ENCODE measurements around the gene RABGAP1L. TPM values are rescaled to one million over a fixed set of nuclear protein-coding genes. Genes with fewer than 3 reads are reported as not detected.
A peak's percentile ranks its signal among the peaks of the same experiment; 100 is the strongest.
"Not testable (repeated sequence)": the region's sequence is repeated elsewhere in the genome, so short reads cannot be mapped to it uniquely, and the experiment has no call there.

RABGAP1L gene
- total RNA-seq, 1 donor from 2014 or later, result 69.2 TPM

GRCh38 chr1:174497478-174497877 is 338.2 kb downstream of the RABGAP1L start:
- TF ChIP-seq CTCF (IDR thresholded peaks at IDR 0.05; ENCODE audit: borderline replicate concordance), result no peak
- no peak overlapping the region for H3K4me3 ChIP-seq
- no peaks in the 10 kb centered on the region for H3K9me3 ChIP-seq (replicated peaks)
- peak overlapping the region; percentile 13 for H3K27ac ChIP-seq (replicated peaks)
- intact Hi-C loops (cut with micrococcal nuclease), result no loop called here
- no peak for DNase-seq
- no peaks in the 10 kb centered on the region for H3K27me3 ChIP-seq (ENCODE audit: low read depth)
- H3K4me1 ChIP-seq, result peaks cover 16% of the 10 kb centered on the region
- no peaks in the 10 kb centered on the region for H3K36me3 ChIP-seq

DNA sequence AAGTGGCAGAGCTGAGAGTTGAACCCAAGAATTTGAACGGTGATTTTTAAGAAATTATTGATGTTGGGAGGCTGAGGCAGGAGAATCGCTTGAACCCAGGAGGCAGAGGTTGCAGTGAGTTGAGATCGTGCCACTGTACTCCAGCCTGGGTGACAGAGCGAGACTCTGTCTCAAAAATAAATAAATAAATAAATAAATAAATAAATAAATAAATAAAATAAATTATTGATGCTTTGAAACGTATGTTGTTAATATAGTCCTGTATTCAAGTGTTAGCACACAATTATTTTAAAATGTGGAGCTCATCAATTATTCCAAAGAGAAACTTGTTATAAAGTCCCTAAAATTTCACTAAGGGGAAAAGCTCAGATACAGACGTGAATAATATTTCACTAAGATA is 357.4 kb downstream of the RABGAP1L start:
- intact Hi-C loops (cut with micrococcal nuclease); DNase-seq; H3K9me3 ChIP-seq (replicated peaks); H3K4me3 ChIP-seq; H3K36me3 ChIP-seq; H3K27me3 ChIP-seq (ENCODE audit: low read depth); H3K27ac ChIP-seq (replicated peaks): not testable (repeated sequence)
- H3K4me1 ChIP-seq, result peaks cover 21% of the 10 kb centered on the region

- Histone ChIP-seq H3K4me3 (no peak overlapping the region), H3K9me3 (replicated peaks) (peaks cover 15% of the 10 kb centered on the region), H3K4me1 (peaks cover 21% of the 10 kb centered on the region), H3K36me3 (no peaks in the 10 kb centered on the region), H3K27me3 (ENCODE audit: low read depth) (no peaks in the 10 kb centered on the region), H3K27ac (replicated peaks) (peak overlapping the region; percentile 75)
- no peak for TF ChIP-seq CTCF (IDR thresholded peaks at IDR 0.05; ENCODE audit: borderline replicate concordance)
- DNase-seq, result peak; percentile 40
- intact Hi-C loops (cut with micrococcal nuclease), result no loop called here
Measured at GRCh38 chr1:174519844-174520243, 360.5 kb downstream of the RABGAP1L start.

- Histone ChIP-seq H3K4me1 (peaks cover 5% of the 10 kb centered on the region), H3K4me3 (no peak overlapping the region), H3K36me3 (no peaks in the 10 kb centered on the region), H3K9me3 (replicated peaks) (peaks cover 28% of the 10 kb centered on the region), H3K27ac (replicated peaks) (no peak overlapping the region), H3K27me3 (ENCODE audit: low read depth) (no peaks in the 10 kb centered on the region)
- TF ChIP-seq CTCF (IDR thresholded peaks at IDR 0.05; ENCODE audit: borderline replicate concordance), result no peak
- intact Hi-C loops (cut with micrococcal nuclease), result no loop called here
- DNase-seq, result no peak
Measured at GRCh38 chr1:174531751-174532150, 372.4 kb downstream of the RABGAP1L start.

GRCh38 chr1:174534789-174535188 is 375.5 kb downstream of the RABGAP1L start:
- no peak for TF ChIP-seq CTCF (IDR thresholded peaks at IDR 0.05; ENCODE audit: borderline replicate concordance)
- intact Hi-C loops (cut with micrococcal nuclease), result no loop called here
- Histone ChIP-seq H3K36me3 (no peaks in the 10 kb centered on the region), H3K4me3 (no peak overlapping the region), H3K9me3 (replicated peaks) (peaks cover 37% of the 10 kb centered on the region), H3K4me1 (peaks cover 5% of the 10 kb centered on the region), H3K27ac (replicated peaks) (no peak overlapping the region), H3K27me3 (ENCODE audit: low read depth) (no peaks in the 10 kb centered on the region)
- DNase-seq, result no peak

- intact Hi-C loops (cut with micrococcal nuclease), result no loop called here
- no peak for TF ChIP-seq CTCF (IDR thresholded peaks at IDR 0.05; ENCODE audit: borderline replicate concordance)
- Histone ChIP-seq H3K4me3 (no peak overlapping the region), H3K27me3 (ENCODE audit: low read depth) (no peaks in the 10 kb centered on the region), H3K36me3 (no peaks in the 10 kb centered on the region), H3K27ac (replicated peaks) (no peak overlapping the region), H3K9me3 (replicated peaks) (peaks cover 36% of the 10 kb centered on the region), H3K4me1 (peaks cover 5% of the 10 kb centered on the region)
- DNase-seq, result no peak
Measured at GRCh38 chr1:174535207-174535606, 375.9 kb downstream of the RABGAP1L start.

- H3K27ac ChIP-seq (replicated peaks); H3K27me3 ChIP-seq (ENCODE audit: low read depth); H3K36me3 ChIP-seq; H3K4me1 ChIP-seq; DNase-seq; H3K4me3 ChIP-seq; intact Hi-C loops (cut with micrococcal nuclease): not testable (repeated sequence)
- H3K9me3 ChIP-seq (replicated peaks), result peaks cover 52% of the 10 kb centered on the region
Measured at GRCh38 chr1:174543421-174543820, 384.1 kb downstream of the RABGAP1L start.
